Tibial nerve (tissue), 4 donors: Measurements from ENCODE around the gene SFTPB.

Source experiments
- CTCF ChIP-seq, 5 experiments: fragments of 200-600 bp in 3 of 5; fragments of 450-650 bp in 2 of 5; sonication (generic) in 3 of 5; IDR thresholded peaks; one replicate each; pipeline ENCODE4 v1.5.1; 2016 to 2019; ENCODE audit warnings: antibody characterized with exemption in 5 of 5, mild to moderate bottlenecking in 3 of 5, moderate library complexity in 2 of 5
- EP300 ChIP-seq, 2 donors: sonication (generic); formaldehyde crosslinking; IDR thresholded peaks; one replicate each; pipeline ENCODE4 v1.6.1; 2017; ENCODE audit warnings: antibody characterized with exemption in 2 of 2, mild to moderate bottlenecking in 1 of 2

DNA sequence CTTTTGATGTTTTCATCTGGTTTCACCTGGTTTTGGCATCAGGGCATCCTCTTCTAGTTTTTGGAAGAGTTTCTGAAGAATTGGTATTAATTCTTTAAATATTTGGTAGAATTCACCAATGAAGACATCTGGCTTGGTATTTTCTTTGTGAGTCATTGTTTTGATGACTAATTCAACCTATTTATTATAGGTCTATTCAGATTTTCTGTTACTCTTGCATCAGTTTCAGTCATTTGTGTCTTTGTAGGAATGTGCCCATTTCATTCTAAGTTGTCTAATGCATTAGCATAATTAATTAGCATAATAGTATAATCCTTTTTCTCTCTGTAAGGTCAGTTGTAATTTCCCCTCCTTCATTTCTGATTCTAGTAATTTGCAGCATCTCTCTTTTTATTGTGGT, 34.2 kb upstream of the SFTPB start:
- TF ChIP-seq CTCF (IDR thresholded peaks at IDR 0.05) (no peak), EP300 (IDR thresholded peaks at IDR 0.05) (no peak)
